HepG2 (cell line): Measurements from ENCODE around the gene COMMD4.

ENCODE experiments used
- ATF1 ChIP-seq: IDR thresholded peaks from 2 replicates; pipeline ENCODE4 v1.6.1; 2016; ENCODE audit warnings: mild to moderate bottlenecking, control low read depth
- HNRNPL ChIP-seq: fragments of 200-400 bp; formaldehyde crosslinking; IDR thresholded peaks from 2 replicates; pipeline ENCODE4 v1.6.1; 2017; ENCODE audit warnings: mild to moderate bottlenecking, low read depth, low read length
- NR2C2 ChIP-seq: sonication (generic); formaldehyde crosslinking; IDR thresholded peaks from 2 replicates; pipeline ENCODE4 v1.4.0; 2020; ENCODE audit warnings: missing genetic modification reagents, mild to moderate bottlenecking, moderate library complexity, borderline replicate concordance
- TF ChIP-seq, protein P1 (sequence below): sonication (generic); formaldehyde crosslinking; IDR thresholded peaks from 2 replicates; pipeline ENCODE4 v1.5.1; 2020; ENCODE audit warnings: missing genetic modification reagents, mild to moderate bottlenecking, borderline replicate concordance
- TF ChIP-seq, protein P2 (sequence below): sonication (generic); formaldehyde crosslinking; IDR thresholded peaks from 2 replicates; pipeline ENCODE4 v1.4.0; 2020; ENCODE audit warnings: mild to moderate bottlenecking, missing genetic modification reagents
- TF ChIP-seq, protein P3 (sequence below): sonication (generic); formaldehyde crosslinking; IDR thresholded peaks from 2 replicates; pipeline ENCODE4 v1.5.0; 2020; ENCODE audit warnings: mild to moderate bottlenecking, missing genetic modification reagents, moderate library complexity

DNA sequence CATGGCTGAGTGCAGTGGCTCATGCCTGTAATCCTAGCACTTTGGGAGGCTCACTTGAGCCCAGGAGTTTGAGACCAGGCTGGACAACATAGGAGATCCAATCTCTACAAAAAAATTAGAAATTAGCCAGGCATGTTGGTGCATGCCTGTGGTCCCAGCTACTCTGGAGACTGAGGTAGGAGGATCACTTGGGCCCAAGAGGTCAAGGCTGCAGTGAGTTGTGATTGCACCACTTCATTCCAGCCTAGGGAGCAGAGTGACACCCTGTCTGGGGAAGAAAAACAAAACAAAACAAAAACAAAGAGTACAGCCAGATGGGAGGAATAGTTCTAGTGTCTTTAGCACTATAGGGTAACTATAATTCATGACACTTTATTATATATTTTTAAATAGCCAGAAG lies 26.2 kb upstream of the COMMD4 start:
- TF ChIP-seq, protein P1, sequence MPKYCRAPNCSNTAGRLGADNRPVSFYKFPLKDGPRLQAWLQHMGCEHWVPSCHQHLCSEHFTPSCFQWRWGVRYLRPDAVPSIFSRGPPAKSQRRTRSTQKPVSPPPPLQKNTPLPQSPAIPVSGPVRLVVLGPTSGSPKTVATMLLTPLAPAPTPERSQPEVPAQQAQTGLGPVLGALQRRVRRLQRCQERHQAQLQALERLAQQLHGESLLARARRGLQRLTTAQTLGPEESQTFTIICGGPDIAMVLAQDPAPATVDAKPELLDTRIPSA, result no peak
- TF ChIP-seq ATF1 (no peak), HNRNPL (no peak), NR2C2 (no peak)
- TF ChIP-seq, protein P2, sequence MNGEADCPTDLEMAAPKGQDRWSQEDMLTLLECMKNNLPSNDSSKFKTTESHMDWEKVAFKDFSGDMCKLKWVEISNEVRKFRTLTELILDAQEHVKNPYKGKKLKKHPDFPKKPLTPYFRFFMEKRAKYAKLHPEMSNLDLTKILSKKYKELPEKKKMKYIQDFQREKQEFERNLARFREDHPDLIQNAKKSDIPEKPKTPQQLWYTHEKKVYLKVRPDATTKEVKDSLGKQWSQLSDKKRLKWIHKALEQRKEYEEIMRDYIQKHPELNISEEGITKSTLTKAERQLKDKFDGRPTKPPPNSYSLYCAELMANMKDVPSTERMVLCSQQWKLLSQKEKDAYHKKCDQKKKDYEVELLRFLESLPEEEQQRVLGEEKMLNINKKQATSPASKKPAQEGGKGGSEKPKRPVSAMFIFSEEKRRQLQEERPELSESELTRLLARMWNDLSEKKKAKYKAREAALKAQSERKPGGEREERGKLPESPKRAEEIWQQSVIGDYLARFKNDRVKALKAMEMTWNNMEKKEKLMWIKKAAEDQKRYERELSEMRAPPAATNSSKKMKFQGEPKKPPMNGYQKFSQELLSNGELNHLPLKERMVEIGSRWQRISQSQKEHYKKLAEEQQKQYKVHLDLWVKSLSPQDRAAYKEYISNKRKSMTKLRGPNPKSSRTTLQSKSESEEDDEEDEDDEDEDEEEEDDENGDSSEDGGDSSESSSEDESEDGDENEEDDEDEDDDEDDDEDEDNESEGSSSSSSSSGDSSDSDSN (CRISPR knock-in tag), result no peak
- TF ChIP-seq, protein P3, sequence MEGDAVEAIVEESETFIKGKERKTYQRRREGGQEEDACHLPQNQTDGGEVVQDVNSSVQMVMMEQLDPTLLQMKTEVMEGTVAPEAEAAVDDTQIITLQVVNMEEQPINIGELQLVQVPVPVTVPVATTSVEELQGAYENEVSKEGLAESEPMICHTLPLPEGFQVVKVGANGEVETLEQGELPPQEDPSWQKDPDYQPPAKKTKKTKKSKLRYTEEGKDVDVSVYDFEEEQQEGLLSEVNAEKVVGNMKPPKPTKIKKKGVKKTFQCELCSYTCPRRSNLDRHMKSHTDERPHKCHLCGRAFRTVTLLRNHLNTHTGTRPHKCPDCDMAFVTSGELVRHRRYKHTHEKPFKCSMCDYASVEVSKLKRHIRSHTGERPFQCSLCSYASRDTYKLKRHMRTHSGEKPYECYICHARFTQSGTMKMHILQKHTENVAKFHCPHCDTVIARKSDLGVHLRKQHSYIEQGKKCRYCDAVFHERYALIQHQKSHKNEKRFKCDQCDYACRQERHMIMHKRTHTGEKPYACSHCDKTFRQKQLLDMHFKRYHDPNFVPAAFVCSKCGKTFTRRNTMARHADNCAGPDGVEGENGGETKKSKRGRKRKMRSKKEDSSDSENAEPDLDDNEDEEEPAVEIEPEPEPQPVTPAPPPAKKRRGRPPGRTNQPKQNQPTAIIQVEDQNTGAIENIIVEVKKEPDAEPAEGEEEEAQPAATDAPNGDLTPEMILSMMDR (CRISPR knock-in tag), result no peak
